ENCODE results near the gene KIF11.

DNA sequence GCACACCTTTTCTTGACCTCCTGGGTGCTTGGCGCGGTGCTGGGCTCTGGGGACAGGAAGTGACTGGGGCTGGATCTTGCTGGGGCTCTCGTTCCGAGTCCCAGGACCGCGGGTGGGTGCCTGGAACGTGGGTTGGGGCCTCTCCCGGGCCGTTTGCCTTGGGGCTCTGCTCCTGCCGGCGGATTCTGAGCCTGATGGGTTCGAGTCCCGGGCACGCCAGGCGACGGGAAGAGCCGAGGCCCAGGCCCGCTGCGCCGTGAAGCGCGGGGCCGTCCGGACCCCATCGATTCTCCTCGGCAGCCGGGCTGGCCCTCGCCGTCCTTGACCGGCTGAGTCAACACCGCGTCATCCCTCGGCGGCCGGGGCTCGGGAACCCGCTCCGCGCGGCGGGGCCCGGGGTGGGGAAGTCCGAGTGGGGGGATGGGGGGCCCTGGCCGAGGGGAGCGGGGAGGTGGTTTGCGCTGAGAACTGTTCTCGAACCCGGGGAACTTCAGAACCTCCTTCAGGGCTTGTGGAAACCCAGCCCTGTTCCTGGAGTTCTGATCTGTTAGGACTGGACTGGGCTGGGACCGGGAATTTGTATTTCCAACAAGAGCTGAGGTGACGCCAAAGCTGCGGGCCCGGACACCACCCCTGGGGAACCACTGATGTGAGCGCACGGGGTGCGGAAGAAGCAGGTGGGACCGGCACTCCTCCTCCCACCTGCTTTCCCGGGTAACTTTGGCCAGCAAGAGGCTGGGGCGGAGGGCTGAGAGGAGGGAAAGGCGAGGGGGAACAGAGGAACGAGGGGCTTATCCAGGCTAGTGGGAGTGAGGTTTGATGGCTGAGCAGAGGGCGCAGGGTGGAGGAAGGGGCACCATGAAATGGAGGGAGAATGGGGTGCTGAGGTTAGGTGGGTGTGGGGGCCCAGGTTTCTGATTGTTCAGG, 103.0 kb downstream of the KIF11 start:
- TF ChIP-seq CTCF (IDR thresholded peaks at IDR 0.05; ENCODE audit: low read depth, low read length, poor library complexity, severe bottlenecking) (no peak), EZH2phosphoT487 (IDR thresholded peaks at IDR 0.05; ENCODE audit: borderline replicate concordance, low read length) (no peak)

Measured in DOHH2 (cell line).